Thyroid gland (tissue), 4 donors: ENCODE measurements around the gene MMD2.

Source experiments
- CTCF ChIP-seq, 6 experiments: fragments of 200-600 bp in 3 of 6; fragments of 450-650 bp in 3 of 6; sonication (generic) in 3 of 6; IDR thresholded peaks; one replicate each; pipeline ENCODE4 v1.5.1; 2016 to 2019; ENCODE audit warnings: antibody characterized with exemption in 6 of 6, mild to moderate bottlenecking in 2 of 6, inconsistent platforms in 1 of 6, moderate library complexity in 1 of 6
- POLR2A ChIP-seq, 2 donors: fragments of 450-650 bp; IDR thresholded peaks; one replicate each; pipeline ENCODE4 v1.6.1; 2017; ENCODE audit warnings: antibody characterized with exemption in 2 of 2, mild to moderate bottlenecking in 2 of 2, moderate library complexity in 1 of 2

GRCh38 chr7:4943297-4943696 is 15.7 kb downstream of the MMD2 start:
- TF ChIP-seq CTCF (IDR thresholded peaks at IDR 0.05), result no peak
- TF ChIP-seq POLR2A (IDR thresholded peaks at IDR 0.05), result no peak
